HG03439 (cell line): ENCODE data around the gene CCDC12.
A peak's percentile ranks its signal among the peaks of the same experiment; 100 is the strongest.

ENCODE experiments used
- ATAC-seq: cut with Tn5 transposase; IDR thresholded peaks from one replicate; pipeline ENCODE4 v1.9.1; 2021; ENCODE audit warnings: mild to moderate bottlenecking, moderate library complexity; ENCODE audit not compliant: unreplicated experiment

CCDC12 gene

DNA sequence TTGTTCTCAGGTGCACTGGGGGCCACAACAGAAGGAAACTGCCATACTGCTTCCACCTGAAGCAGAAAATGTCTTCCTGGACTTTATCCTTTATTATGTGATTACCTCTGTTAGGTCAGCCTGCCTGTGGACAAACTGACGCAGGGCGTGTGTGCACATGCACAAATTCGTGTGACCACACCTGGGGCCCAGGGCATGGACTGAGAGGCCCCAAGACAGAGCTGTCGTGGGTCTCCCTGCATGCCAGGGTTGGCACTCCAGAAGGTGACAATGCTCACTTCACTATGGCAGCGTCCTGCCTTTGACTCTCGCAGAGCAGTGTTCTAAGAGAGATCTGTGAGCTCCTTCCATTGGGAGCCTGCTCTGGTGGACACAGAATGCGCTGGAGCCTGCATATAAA, 34.5 kb downstream of the CCDC12 start:
- ATAC-seq, result no peak

DNA sequence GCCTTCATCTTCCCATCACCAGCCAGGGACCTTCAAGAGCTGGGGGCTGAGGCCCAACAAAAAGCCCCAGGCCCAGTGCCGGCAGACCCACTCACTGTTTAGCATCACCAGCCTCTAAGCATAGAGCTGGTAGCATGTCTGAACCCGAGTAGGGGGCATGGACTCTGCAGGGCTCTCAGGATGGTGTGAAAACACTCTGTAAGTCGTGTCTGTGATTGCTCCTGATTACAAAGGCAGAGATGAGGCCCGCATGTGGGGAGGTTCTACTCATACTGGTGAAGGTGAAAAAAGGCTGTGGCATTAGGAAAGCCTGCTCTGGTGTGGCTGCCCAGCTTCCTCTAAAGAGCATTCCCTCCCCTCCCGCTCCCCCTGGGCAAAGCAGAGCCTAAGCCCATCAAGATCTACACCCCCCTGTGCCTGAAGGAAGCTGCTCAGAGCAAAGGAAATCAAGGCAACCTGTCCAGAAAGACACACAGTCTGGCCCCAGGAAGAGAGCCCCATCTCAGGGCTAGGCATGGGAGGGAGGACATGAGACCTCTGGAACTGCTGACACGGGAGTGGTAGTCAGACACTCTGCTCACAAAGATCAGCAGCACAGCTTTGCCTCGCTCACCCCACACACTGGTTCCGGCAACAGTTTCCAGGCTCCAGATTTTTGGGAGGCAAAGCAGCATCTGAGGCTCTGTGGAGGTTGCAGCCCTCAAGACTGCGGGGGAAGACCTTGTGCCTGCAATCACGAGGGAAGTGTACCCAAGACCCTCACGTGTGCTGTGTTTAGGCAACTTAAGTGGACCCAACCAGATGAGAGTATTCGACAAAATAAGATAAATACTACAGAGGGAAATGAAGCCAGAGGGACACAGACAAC, 36.7 kb downstream of the CCDC12 start:
- ATAC-seq, result no peak

DNA sequence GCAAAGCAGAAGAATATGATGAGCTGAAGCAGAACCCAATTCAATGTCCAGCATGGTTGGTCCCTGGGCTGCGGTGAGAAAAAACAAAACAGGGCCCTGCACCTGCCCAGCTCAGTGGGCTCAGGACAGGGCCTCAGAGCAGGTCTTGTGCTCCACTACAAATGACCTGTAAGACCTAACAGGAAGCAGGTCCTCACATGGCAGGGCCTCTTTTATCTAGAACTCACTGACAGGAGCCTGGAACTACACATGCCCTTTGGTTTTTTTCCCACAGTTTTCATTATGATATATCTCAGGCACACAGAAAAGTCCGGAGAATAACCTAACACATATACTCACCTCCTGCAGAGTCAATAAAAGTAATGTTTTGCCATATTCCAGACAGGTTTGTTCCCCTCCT, 38.4 kb downstream of the CCDC12 start:
- ATAC-seq, result no peak

DNA sequence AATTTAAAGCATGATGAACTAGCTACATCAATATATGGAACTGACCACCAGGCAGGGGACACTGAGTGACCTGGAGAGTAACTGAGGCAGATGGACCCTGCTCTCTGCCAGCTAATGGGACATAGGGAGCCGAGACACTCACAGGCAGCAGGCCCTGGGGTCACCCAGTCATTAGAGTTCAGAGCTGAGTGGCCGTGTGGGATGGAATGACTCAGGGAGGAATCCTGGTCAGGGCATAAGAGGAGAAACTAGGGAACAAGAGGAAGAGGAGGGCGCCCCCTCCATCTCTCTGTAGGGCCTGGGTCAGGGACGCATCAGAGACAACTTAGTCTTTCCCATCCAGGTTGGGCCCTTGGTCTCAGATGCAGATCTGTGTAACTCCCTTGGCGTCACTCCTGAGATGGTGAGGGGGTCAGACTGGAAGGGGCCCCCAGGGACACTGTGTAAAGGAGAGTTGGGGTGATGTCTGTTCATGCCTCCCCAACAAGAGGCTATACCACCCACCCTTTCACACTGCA, 39.8 kb downstream of the CCDC12 start:
- no peak for ATAC-seq

DNA sequence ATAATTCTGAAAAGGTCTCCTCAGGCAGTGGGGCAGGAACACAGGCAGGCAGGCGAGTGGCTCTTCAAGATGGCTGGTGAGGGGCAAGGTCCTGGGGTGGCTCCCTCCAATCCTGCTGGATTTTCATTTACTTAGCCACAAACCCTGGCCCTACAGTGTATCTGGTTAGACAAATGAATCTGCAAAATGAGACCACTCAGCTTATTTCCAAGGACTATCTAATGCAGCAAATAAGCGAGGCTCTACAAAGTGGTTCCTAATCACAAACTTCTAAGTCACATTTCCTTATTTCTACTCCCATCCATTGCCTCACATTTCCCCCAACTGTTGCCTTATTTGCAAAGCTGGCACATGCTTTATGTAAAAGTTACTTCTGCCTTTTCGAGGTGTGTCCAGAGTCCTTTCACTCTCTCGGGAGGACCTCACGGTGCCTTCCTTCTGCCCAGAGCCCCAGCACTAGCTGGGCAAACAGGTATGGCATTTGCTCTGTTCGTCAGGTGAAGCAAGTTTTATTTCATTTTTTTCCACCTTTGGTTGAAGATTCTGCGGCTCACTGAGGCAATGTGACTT, 40.5 kb downstream of the CCDC12 start:
- no peak for ATAC-seq

DNA sequence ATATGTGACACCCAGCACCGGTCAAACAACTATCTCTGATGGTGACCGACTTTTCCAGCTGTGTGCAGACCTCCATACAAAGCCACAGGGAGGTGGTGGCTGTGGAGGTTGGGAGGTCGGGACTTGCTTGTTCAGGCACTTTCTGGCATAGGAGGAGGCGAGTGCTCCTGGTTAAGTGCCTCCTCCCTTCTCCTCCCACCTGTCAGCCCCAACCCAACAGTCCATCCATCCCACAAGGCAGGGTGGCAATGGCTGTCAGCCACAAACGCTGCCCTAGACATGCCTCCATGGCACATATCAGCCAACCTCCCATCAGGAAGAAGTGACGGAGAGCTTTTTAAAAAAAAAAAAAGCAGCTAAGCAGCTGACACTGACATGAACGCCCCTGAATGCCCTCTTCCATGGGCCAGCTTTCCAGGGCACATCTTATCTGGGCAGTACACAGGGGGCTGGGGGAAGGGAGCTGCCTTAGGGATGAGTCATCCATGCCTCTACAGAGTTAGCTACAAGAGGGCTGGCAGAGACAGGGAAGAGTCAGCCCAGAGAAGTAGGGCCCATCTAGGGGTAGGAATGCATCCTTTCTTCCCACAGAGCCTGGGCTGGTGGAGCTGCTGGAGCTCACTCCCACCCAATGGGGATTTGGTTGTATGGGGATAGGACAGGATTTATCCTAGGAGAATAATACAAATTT, 41.2 kb downstream of the CCDC12 start:
- ATAC-seq, result no peak

DNA sequence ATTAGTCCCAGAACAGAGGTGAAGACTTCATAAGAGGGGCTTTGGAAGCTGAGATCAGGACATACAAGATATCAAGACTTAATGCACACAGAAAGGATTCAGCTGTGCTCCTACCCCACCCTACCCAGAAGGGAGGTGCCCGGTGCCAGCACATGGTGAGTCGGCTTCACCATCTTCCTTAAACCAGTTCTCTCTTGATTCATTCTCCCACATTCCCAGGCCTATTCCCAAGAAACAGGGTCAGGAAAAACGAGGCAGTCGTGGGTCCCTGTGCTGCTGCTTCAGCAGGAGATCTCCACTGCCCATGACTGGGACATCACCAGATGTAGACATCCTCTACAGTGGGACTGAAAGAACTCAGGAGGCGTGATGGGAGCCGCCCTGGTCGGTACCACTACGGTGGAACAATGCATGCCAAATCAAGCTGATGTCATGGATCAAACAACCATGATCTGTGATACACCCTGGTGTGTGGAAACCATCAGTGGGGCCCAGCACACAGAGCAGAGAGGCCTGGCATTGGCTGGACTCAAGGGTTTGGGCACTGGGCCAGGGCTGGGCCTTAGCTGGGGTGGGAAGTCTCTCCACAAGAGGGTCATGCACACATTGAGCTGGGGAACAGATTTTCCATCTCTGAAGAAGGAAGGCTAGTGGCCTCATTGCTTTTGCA, 41.9 kb downstream of the CCDC12 start:
- ATAC-seq, result no peak

DNA sequence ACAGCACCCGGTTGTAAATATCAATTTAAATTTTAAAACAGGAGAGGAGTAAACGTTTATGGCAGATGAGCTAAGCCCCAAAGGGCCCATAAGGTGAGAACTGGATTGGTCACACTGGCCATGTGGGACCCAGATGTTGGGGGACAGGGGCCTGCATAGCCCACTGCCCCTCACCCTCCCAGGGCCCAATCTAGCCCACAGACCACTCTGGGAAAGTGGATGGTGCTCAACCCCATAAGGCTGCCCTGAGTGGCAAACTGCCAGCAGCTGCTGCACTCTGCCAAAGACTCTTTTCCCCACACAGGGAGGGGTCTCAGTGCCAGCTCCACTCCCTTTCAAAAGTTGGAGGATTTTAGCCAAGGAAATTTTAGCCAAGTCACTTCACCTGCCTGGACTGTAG, 42.5 kb downstream of the CCDC12 start:
- no peak for ATAC-seq

DNA sequence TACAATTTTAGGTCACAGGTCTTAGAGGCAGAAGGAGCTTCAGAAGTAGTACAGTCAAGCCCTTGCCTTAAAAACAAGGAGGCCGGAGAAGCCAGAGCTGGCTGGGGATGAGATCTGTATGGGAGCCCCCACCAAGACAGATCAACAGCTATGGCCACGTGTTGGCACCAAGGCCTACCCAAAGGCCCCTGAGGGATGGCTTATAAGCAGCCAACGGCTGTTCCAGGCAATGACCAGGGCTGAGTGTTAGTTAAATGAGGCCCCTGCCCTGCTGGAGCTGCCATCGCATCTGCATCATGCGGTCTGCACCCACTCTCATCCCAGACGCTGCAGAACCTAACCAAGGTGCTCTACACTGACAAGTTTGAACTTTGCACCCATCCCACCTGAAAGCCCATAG, 43.3 kb downstream of the CCDC12 start:
- no peak for ATAC-seq

DNA sequence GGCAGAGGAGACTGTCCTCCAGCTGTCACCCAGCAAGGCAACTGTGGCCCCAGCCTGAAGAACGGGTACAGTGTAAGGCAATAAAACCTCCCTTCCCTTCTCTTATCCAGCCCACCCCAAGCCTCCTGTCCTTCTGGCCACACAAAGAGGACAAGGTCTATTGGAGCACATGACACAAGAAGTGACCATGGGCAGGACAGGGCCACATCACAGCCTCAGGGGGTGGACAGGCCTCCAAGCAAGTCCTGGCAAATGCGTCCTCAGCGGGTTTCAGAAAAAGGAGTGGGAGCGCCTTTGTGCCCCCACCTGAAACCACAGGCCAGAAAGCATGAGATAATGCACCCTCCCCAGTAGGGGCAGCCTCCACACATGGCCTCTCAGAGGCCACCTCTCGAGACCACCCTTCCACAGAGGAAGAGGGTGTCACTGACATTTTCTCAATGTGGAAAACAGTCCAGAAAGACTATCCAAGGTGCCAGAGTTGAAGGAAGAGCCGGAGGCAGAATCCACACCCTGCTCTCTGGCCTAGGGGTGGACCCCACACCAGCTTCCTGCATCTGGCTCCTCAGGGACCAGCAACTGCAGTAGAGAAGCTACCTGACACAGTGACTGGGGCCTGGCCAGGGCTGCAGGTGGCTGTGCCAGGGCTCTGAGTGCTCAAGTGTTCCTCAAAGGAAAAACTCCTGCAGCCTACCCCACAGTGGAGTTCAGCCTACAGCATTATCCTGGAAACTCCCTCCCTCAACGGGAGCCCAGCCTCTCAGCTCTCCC, 43.9 kb downstream of the CCDC12 start:
- no peak for ATAC-seq

DNA sequence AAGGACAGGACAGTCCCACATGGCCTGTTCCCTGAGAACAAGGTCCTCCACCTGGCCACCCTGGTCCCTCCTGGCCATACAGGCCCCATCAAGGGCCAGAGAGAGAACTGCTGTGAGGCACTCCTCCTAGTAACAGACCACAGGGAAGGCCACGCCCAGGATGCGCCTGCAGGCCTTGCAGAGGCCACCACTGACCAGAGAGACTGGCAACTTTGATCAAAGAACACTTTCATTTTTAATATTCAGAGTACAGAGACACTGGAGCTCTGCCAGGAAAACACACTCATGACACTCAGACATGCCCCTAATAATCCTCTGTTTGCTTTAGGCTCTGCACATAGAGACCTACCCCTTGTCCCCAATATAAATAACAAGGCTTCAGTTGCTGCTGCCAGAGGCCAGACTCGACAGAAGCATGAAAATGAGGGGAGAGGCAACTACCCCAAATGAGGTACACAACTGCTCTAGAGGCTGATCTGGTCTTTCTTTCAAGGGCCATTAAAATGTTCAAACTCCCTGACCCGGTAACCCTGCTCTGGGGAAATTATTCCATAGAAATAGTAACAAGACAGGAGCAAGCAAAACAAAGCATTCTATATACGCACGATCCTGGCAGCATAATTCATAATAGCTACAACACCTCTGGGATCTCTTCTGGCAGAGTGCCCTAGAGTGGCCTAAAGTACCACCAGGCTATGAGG, 44.8 kb downstream of the CCDC12 start:
- no peak for ATAC-seq

DNA sequence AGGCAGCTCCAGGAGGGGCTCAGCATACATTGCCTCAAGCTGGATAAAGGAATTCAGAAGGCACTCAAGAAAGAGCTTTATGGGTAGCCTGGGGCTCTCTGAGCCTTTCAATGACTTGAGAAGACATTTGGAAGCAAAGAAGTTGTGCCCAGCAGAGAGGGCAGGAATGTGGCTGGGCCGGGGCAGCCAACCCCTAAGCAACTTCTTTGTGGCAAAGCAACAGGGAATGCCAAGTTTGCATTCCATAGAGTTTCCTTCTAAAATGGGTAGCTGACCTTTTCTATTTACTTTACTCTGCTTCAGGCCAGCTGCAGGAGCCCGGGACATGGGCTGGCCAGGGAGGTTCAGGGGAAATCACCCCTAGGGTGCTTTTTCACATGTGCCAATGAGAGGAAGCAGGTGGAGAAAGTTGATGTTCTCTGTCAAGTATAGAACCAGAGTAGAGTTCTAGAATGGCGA, 45.6 kb downstream of the CCDC12 start:
- ATAC-seq, result no peak

DNA sequence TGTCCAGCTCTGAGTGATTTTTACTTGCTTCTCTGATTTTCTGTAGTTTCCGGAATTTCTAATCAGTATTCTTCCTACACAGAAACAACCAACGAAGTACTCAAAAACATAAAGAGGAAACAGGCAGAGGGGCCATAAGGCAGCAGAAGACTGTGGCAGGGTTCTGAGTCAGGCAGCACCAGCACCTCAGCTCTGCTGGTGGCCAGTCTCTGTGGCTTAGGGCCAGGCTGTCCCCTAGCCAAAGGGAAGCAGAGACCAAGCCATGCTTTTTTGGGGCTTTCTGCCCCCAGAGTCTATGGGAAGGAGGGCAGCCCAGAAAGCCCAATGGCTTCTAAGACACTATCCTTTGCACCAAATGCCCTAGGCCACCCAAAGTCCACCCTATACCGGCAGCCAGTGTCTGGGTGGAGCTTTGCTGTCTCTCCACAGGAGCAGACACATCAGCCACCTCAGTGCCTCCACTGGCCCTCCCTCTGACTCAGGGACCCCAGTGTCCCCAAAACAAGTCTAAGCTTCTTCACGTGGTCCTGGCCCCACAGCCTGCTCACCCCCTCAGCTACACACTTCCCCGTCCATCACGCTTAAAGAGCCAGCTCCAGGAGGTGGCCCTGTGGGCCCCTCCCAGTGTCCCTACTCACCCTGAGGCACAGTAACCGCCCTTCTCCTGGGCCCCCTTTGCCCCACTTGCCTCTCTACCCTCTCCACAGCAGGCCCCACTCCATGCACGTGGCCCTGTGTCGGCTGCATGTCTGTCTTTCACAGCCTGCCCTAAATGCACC, 46.2 kb downstream of the CCDC12 start:
- ATAC-seq, result no peak

DNA sequence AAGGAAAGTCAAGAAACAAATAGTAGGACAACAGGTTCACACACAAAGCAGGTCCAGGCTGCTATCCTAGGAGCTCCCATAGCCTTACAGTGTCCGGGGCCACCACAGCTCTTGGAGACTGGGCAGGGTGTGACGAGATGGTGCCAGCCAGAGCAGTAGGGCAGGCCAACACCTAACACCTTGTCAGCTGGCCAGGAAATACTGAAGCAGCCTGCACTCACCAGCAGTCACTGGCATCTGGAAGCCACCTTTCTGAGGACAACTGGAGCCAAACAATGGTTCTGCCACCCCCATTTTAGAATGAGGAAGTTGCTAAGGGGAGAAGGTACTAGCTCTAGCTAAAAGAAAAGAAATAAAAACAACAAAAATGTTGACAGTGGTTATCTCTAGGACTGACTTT, 47.2 kb downstream of the CCDC12 start:
- ATAC-seq, result no peak

DNA sequence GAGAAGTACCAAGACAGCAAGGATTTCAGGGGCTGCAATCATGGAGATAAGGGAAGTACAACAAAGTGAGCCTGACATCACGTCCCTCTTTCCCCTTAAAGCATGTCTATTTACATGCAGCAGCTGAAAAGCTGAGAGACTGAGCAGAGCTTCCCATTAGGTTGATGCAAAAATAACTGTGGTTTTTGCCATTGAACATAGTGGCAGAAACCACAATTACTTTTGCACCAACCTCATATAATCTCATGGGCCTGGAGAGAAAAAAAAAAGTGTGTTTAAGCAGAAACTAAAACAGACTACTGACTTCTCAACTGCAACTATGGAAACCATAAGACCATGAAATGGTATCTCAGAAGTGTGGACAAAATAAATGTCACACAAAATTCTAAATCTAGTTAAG, 48.3 kb downstream of the CCDC12 start:
- no peak for ATAC-seq

DNA sequence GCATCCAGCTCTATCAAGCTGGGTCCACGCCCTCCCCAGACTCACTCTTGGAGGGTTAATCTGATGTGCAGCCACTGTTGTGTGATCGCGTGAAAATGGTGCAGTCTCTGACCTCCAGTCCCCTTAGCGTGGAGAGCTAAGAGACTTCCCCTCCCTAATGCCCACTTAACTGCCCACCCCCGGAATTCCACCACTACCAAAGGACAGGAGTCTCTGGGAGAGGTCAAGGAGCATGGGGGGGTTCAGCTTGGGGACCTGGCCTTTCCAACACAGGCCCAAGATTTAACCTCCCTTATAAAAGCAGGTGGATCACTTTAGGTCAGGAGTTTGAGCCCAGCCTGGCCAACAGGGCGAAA, 48.8 kb downstream of the CCDC12 start:
- no peak for ATAC-seq

DNA sequence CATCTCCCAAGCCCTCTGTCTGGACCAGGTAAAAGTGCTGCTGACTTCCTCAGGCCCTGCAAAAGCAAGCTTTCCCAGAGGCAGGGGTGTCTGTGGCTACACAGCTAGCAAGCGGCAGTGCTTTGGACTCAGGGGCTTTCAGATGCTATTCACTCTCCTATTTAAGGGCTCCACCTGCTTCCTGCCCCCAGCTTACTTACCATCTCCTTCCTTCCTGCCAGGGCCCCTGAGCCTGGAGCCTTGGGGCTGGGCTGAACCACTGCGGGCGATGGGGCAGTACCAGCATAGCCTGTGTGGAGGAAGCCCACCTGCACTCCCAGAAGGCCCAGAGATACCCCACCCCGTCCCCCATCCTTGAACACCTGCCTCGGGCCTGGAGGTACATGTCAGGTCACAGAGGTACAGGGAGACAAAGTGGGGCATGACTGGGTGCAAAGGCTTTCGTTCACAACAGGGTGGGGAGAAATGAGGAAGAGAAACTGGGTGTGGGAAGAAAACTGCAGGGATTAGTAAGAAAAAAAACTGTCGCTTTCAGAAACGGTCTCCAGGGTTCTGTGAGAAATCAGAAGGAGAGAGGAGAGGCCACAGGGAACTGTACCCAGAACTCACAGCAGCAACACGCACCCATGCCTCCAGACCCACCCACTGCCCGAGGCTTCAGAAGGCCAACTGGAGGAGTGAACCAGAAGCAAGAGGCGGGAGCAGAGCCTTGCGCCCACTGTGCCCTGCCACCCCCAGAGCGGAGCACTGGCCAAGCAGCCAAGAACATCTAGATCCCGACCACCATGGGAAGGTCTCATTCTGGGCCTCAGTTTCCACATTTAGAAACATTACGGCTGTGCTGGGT, 49.5 kb downstream of the CCDC12 start:
- ATAC-seq, result peak; percentile 45

DNA sequence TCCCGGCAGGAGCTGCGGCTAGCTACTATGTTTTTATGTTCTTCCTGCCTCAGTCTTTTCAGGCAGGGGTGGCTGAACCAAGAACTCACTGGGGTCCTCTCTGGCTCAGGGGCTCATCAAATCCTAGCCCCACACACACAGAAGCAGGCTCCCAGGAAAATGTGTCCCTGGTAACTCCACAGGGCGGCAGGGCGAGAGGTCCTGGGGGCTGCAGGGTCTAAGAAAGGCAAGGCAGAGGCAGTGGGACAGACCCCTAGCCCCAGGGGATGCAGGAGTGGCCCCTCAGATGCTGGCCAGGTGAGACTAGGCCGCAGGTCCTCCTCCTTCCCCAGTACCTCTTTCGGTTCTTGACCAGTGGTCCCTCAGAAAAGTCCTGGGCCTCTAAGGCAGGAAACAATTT, 50.1 kb downstream of the CCDC12 start:
- no peak for ATAC-seq
